K562 (cell line): ENCODE results near the gene SMYD1. TPM values are rescaled to one million over a fixed set of nuclear protein-coding genes. Genes with fewer than 3 reads are reported as not detected.

Experiments used
- ADNP ChIP-seq: fragments of 200-800 bp; sonication (Bioruptor generic); IDR thresholded peaks from 2 replicates; pipeline ENCODE4 v1.6.1; 2016; ENCODE audit warnings: missing genetic modification characterization, missing compliant biosample characterization
- ARID3A ChIP-seq: IDR thresholded peaks from 2 replicates; pipeline ENCODE4 v1.6.1; 2012; ENCODE audit warnings: low read depth, low read length, improper control_type of control experiment, borderline replicate concordance
- CEBPB ChIP-seq: fragments of 450-650 bp; IDR thresholded peaks from 2 replicates; pipeline ENCODE4 v1.6.1; 2016; ENCODE audit warnings: missing genetic modification characterization, missing compliant biosample characterization
- ELF1 ChIP-seq: fragments of 200-800 bp; sonication (Bioruptor generic); IDR thresholded peaks from 2 replicates; pipeline ENCODE4 v1.6.1; 2016; ENCODE audit warnings: missing genetic modification characterization, missing compliant biosample characterization
- FOXK2 ChIP-seq, 2 experiments: fragments of 450-650 bp; IDR thresholded peaks in 1 of 2; conservative IDR thresholded peaks in 1 of 2; 2 replicates each; pipeline ENCODE4 v1.6.1; 2016; ENCODE audit warnings: low read depth in 2 of 2, mild to moderate bottlenecking in 1 of 2
- L3MBTL2 ChIP-seq: fragments of 450-650 bp; IDR thresholded peaks from 2 replicates; pipeline ENCODE4 v1.6.1; 2016; ENCODE audit warnings: mild to moderate bottlenecking, moderate library complexity
- NELFE ChIP-seq: IDR thresholded peaks from 2 replicates; pipeline ENCODE4 v1.6.1; 2011; ENCODE audit warnings: mild to moderate bottlenecking; ENCODE audit not compliant: insufficient read depth, insufficient read length
- REST ChIP-seq, 2 experiments: fragments of 450-650 bp; formaldehyde crosslinking in 1 of 2; IDR thresholded peaks; 2 replicates each; pipeline versions ENCODE4 v1.4.0 to v1.6.1; 2014 to 2020; ENCODE audit warnings: mild to moderate bottlenecking in 2 of 2, borderline replicate concordance in 1 of 2, low read depth in 1 of 2
- ZNF197 ChIP-seq: fragments of 200-800 bp; sonication (Bioruptor generic); IDR thresholded peaks from 2 replicates; pipeline ENCODE4 v1.6.1; 2016; ENCODE audit warnings: low read depth, missing genetic modification characterization, missing compliant biosample characterization
- ZNF282 ChIP-seq: sonication (generic); formaldehyde crosslinking; IDR thresholded peaks from 2 replicates; pipeline ENCODE4 v1.8.1; 2023; ENCODE audit warnings: missing genetic modification reagents
- ZNF398 ChIP-seq: fragments of 250-450 bp; sonication (Bioruptor Pico); IDR thresholded peaks from 2 replicates; pipeline ENCODE4 v1.8.0; 2021; ENCODE audit warnings: moderate library complexity, mild to moderate bottlenecking, inconsistent platforms
- polyA plus RNA-seq, 8 experiments: library from polyadenylated mRNA; depleted of rRNA in 4 of 8; stranded (reverse) in 5 of 8; unstranded in 3 of 8; fragments of >200 nt; fragmentation: Nextera tagmentation in 2 of 8; fragmentation: Illumina TruSeq in 1 of 8; extraction: Ambion mirVana in 2 of 8; extraction: Trizol in 1 of 8; gene quantifications; 2 replicates each; pipeline versions ENCODE4 v1.2.1 to v1.2.3, GENCODE V29; 2011 to 2014; ENCODE audit warnings: inconsistent platforms in 1 of 8, missing spikeins in 1 of 8
- total RNA-seq, 7 experiments: library from RNA; depleted of rRNA in 6 of 7; stranded (reverse); fragments of >200 nt in 6 of 7; fragmentation: Illumina TruSeq in 2 of 7; extraction: Trizol in 2 of 7; gene quantifications; 2 replicates each; pipeline versions ENCODE4 v1.2.1 to v1.2.3, GENCODE V29; 2011 to 2021; ENCODE audit warnings: low replicate concordance in 1 of 7
- TF ChIP-seq, protein P1 (sequence below): fragments of 250-450 bp; sonication (Bioruptor Pico); IDR thresholded peaks from 2 replicates; pipeline ENCODE4 v1.4.0; 2020; ENCODE audit warnings: mild to moderate bottlenecking, moderate library complexity

The SMYD1 gene
- total and polyA plus RNA-seq, 9 of the 15 experiments (the other 6 are each of a cell fraction or from before 2014, with no cell fraction given), result not detected

DNA sequence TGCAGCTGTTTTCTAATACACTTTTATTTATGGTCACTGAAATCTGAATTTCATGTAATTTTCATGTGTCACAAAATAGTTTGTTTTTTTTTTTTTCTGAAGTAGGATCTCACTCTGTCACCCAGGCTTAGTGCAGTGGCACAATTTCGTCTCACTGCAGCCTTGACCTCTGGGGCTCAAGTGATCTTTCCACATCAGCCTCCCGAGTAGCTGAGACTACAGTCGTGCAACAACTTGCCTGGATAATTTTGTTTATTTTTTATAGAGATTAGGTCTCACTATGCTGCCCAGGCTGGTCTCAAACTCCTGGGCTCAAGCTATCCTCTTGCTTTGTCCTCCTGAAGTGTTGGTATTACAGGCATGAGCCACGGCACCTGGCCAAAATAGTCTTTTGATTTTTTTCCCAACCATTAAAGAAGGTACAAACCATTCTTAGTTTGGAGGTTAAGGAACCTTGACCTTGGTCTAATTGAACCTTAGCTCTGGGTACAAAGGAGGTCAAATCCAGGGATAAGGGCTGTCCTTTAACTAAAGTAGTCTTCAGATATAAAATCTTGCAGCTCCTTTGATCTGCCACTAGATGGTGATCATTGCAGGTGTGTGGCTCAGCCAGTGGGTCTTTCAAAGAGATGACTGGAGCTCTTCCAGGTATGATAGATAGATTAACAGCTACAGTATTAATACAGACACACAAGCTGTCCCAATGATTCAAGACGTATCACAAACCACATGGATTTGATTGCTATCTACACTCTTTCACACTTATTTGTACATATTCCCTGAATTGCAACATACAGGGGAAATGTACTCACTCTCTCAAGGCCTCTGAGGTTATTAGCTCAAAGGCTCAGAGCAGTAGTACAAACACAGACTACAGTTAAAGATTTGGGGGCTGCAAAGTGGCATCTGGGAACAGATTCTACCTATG, 7.4 kb upstream of the SMYD1 start (continued):
- TF ChIP-seq ARID3A (0 out of 2 replicates have a peak, but pooled peaks have one; percentile 53), ZNF282 (CRISPR knock-in tag) (no peak), CEBPB (peak; percentile 89), ZNF197 (CRISPR knock-in tag) (no peak), ADNP (no peak), ZNF398 (CRISPR knock-in tag) (no peak), NELFE (no peak), ELF1 (no peak), L3MBTL2 (0 out of 2 replicates have a peak, but pooled peaks have one; percentile 16), FOXK2 (conservative IDR thresholded peaks at IDR 0.05 in 1 of 2, IDR thresholded peaks at IDR 0.05 in 1 of 2; ENCODE audit: low read depth in 2 of 2) (no peak), REST (IDR thresholded peaks at IDR 0.05; ENCODE audit: borderline replicate concordance) (peak; percentile 75; the same call in 1 of the 2 replicates), REST (CRISPR knock-in tag; IDR thresholded peaks at IDR 0.05; ENCODE audit: low read depth) (no peak)
- TF ChIP-seq, protein P1, sequence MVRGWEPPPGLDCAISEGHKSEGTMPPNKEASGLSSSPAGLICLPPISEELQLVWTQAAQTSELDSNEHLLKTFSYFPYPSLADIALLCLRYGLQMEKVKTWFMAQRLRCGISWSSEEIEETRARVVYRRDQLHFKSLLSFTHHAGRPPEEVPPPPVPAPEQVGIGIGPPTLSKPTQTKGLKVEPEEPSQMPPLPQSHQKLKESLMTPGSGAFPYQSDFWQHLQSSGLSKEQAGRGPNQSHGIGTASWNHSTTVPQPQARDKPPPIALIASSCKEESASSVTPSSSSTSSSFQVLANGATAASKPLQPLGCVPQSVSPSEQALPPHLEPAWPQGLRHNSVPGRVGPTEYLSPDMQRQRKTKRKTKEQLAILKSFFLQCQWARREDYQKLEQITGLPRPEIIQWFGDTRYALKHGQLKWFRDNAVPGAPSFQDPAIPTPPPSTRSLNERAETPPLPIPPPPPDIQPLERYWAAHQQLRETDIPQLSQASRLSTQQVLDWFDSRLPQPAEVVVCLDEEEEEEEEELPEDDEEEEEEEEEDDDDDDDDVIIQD (CRISPR knock-in tag), result no peak
